K562 (cell line): ENCODE data around the gene HBG1. TPM values are rescaled to one million over a fixed set of nuclear protein-coding genes. Genes with fewer than 3 reads are reported as not detected.

ENCODE experiments used
- FOXA1 ChIP-seq: fragments of 450-650 bp; IDR thresholded peaks from 2 replicates; pipeline ENCODE4 v1.6.1; 2016; ENCODE audit warnings: mild to moderate bottlenecking, borderline replicate concordance
- GTF2B ChIP-seq: IDR thresholded peaks from 2 replicates; pipeline ENCODE4 v1.6.1; 2011; ENCODE audit not compliant: insufficient read length; ENCODE audit errors: extremely low read depth
- MEIS2 ChIP-seq: fragments of 450-650 bp; IDR thresholded peaks from 2 replicates; pipeline ENCODE4 v1.6.1; 2014; ENCODE audit warnings: mild to moderate bottlenecking; ENCODE audit not compliant: partially characterized antibody
- ZNF146 ChIP-seq: IDR thresholded peaks from one replicate; pipeline ENCODE4 v1.6.1; 2018; ENCODE audit warnings: missing compliant biosample characterization; ENCODE audit not compliant: unreplicated experiment
- ZNF609 ChIP-seq: sonication (generic); formaldehyde crosslinking; IDR thresholded peaks from 2 replicates; pipeline ENCODE4 v1.8.1; 2023; ENCODE audit warnings: missing genetic modification reagents, mild to moderate bottlenecking, borderline replicate concordance
- polyA plus RNA-seq, 8 experiments: library from polyadenylated mRNA; depleted of rRNA in 4 of 8; stranded (reverse) in 5 of 8; unstranded in 3 of 8; fragments of >200 nt; fragmentation: Nextera tagmentation in 2 of 8; fragmentation: Illumina TruSeq in 1 of 8; extraction: Ambion mirVana in 2 of 8; extraction: Trizol in 1 of 8; gene quantifications; 2 replicates each; pipeline versions ENCODE4 v1.2.1 to v1.2.3, GENCODE V29; 2011 to 2014; ENCODE audit warnings: inconsistent platforms in 1 of 8, missing spikeins in 1 of 8
- total RNA-seq, 7 experiments: library from RNA; depleted of rRNA in 6 of 7; stranded (reverse); fragments of >200 nt in 6 of 7; fragmentation: Illumina TruSeq in 2 of 7; extraction: Trizol in 2 of 7; gene quantifications; 2 replicates each; pipeline versions ENCODE4 v1.2.1 to v1.2.3, GENCODE V29; 2011 to 2021; ENCODE audit warnings: low replicate concordance in 1 of 7

The HBG1 gene
- total and polyA plus RNA-seq, 9 of the 15 experiments (the other 6 are each of a cell fraction or from before 2014, with no cell fraction given) = 1,066 to 16,338 (median 4,898) TPM

- TF ChIP-seq GTF2B (no peak), MEIS2 (no peak), ZNF609 (CRISPR knock-in tag) (no peak), FOXA1 (no peak), ZNF146 (no peak)
These were observed 10.6 kb downstream of the HBG1 start (continued) for GRCh38 chr11:5239046-5239445.
